NCI-H2227 (cell line): Measurements from ENCODE around the gene CBFA2T2.
A peak's percentile ranks its signal among the peaks of the same experiment; 100 is the strongest.
"Not testable (repeated sequence)": the region's sequence is repeated elsewhere in the genome, so short reads cannot be mapped to it uniquely, and the experiment has no call there.

Experiments used
- DNase-seq: peaks from one replicate; lab custom pipeline; 2025; ENCODE audit not compliant: unreplicated experiment; lab: John Stamatoyannopoulos, UW

CBFA2T2 gene

GRCh38 chr20:33470457-33470856 lies 19.4 kb upstream of the CBFA2T2 start:
- no peak for DNase-seq

GRCh38 chr20:33470866-33471265 lies 19.0 kb upstream of the CBFA2T2 start:
- no peak for DNase-seq

GRCh38 chr20:33472868-33473435 lies 16.9 kb upstream of the CBFA2T2 start:
- DNase-seq = no peak

GRCh38 chr20:33474097-33474873 lies 15.6 kb upstream of the CBFA2T2 start:
- no peak for DNase-seq

GRCh38 chr20:33474963-33475362 lies 14.9 kb upstream of the CBFA2T2 start:
- DNase-seq = no peak

GRCh38 chr20:33475381-33476152 lies 14.3 kb upstream of the CBFA2T2 start:
- peak; percentile 36 for DNase-seq

- no peak for DNase-seq
These were observed 12.3 kb upstream of the CBFA2T2 start for GRCh38 chr20:33477386-33478234.

GRCh38 chr20:33480048-33480447 lies 9.8 kb upstream of the CBFA2T2 start:
- DNase-seq = no peak

GRCh38 chr20:33481431-33481941 lies 8.4 kb upstream of the CBFA2T2 start:
- DNase-seq = no peak

GRCh38 chr20:33482581-33482980 lies 7.3 kb upstream of the CBFA2T2 start:
- no peak for DNase-seq

- not testable (repeated sequence) for DNase-seq
These were observed 6.7 kb upstream of the CBFA2T2 start for GRCh38 chr20:33483186-33483585.

- no peak for DNase-seq
These were observed 1.7 kb upstream of the CBFA2T2 start for GRCh38 chr20:33488201-33488600.

- DNase-seq = not testable (repeated sequence)
These were observed 1.0 kb upstream of the CBFA2T2 start for GRCh38 chr20:33488661-33489494.

GRCh38 chr20:33489495-33490022 lies 337 bp upstream of the CBFA2T2 start:
- DNase-seq = peak; percentile 98

GRCh38 chr20:33490934-33491656 lies 1.2 kb downstream of the CBFA2T2 start:
- DNase-seq = no peak

- DNase-seq = no peak
These were observed 3.3 kb downstream of the CBFA2T2 start for GRCh38 chr20:33493076-33493766.

GRCh38 chr20:33496776-33497175 lies 6.9 kb downstream of the CBFA2T2 start:
- DNase-seq = not testable (repeated sequence)

- no peak for DNase-seq
These were observed 9.5 kb downstream of the CBFA2T2 start for GRCh38 chr20:33499355-33499754.
